K562 (cell line): ENCODE data around the gene COQ5. TPM values are rescaled to one million over a fixed set of nuclear protein-coding genes. Genes with fewer than 3 reads are reported as not detected.

Source experiments
- ATAC-seq: fragments of 200-7000 bp; cut with Tn5 transposase; 3 replicates; pipeline ENCODE4 v1.9.1; 2020; ENCODE audit warnings: moderate library complexity
- BruUV-seq: library from RNA; stranded (reverse); fragments of 400-500 nt; replicated peaks from 2 replicates; lab custom pipeline; 2021; lab: Mats Ljungman, UMichigan
- CTCF ChIA-PET: fragments of 300-600 bp; formaldehyde crosslinking; extraction: SDS; loops from one replicate; lab custom pipeline; 2021; ENCODE audit warnings: low intra/inter-chr PET ratio; lab: Yijun Ruan, JAX
- POLR2A ChIA-PET: fragments of 300-600, 350-650 bp; sonication (Branson Sonifier 250); formaldehyde crosslinking; extraction: SDS; loops from one replicate; lab custom pipeline; 2021; ENCODE audit warnings: antibody characterized with exemption, inconsistent platforms; lab: Yijun Ruan, JAX
- DNase-seq, 4 experiments: peaks; one replicate each; pipeline versions ENCODE4 v3.0.0 to v3.0.0-alpha.2; 2011 to 2018; ENCODE audit warnings: low spot score in 3 of 4, mixed read lengths in 3 of 4; ENCODE audit errors: extremely low read depth in 1 of 4
- FAIRE-seq: peaks from 2 replicates; lab custom pipeline; 2011; peaks lifted over from hg19 to GRCh38; lab: Jason Lieb, UNC
- H2AFZ ChIP-seq: 2 replicates; pipeline ENCODE4 v1.6.0; 2011; ENCODE audit warnings: low read depth, low read length, control low read depth, inconsistent platforms
- H3K27ac ChIP-seq: fragments of 200-600 bp; 3 replicates; pipeline ENCODE4 v1.8.0; 2011; ENCODE audit warnings: low read depth, mild to moderate bottlenecking, control low read depth, inconsistent platforms, low read length, moderate library complexity, mixed read lengths; ENCODE audit errors: extremely low read depth
- H3K27me3 ChIP-seq, 2 experiments: fragments of 300-600 bp in 1 of 2; 2 replicates in 1 of 2; 3 replicates in 1 of 2; pipeline versions ENCODE4 v1.6.0 to v1.8.0; 2011; ENCODE audit warnings: inconsistent platforms in 2 of 2, low read length in 2 of 2, mild to moderate bottlenecking in 1 of 2, mixed read lengths in 1 of 2, moderate library complexity in 1 of 2; ENCODE audit not compliant: control insufficient read depth in 2 of 2, insufficient read depth in 2 of 2
- H3K36me3 ChIP-seq: fragments of 300-600 bp; 3 replicates; pipeline ENCODE4 v1.8.0; 2011; ENCODE audit warnings: mild to moderate bottlenecking, low read length, inconsistent platforms; ENCODE audit not compliant: control insufficient read depth, insufficient read depth
- H3K4me1 ChIP-seq, 2 experiments: fragments of 200-600 bp in 1 of 2; replicated peaks in 1 of 2; 2 replicates in 1 of 2; 3 replicates in 1 of 2; pipeline versions ENCODE4 v1.5.1 to v1.8.0; 2011; ENCODE audit warnings: inconsistent platforms in 2 of 2, low read length in 2 of 2, mild to moderate bottlenecking in 1 of 2, mixed read lengths in 1 of 2, moderate library complexity in 1 of 2; ENCODE audit not compliant: control insufficient read depth in 2 of 2, insufficient read depth in 2 of 2
- H3K4me2 ChIP-seq: 2 replicates; pipeline ENCODE4 v1.6.1; 2011; ENCODE audit warnings: low read length, control low read depth, inconsistent platforms, mixed read lengths; ENCODE audit not compliant: insufficient read depth
- H3K4me3 ChIP-seq: fragments of 200-600 bp; sonication (generic), shearing (Covaris generic); 2 replicates; pipeline ENCODE4 v1.5.1; 2016; ENCODE audit warnings: control low read depth, inconsistent platforms
- H3K79me2 ChIP-seq: fragments of 200-600 bp; 3 replicates; pipeline ENCODE4 v1.8.0; 2011; ENCODE audit warnings: low read length, inconsistent platforms; ENCODE audit not compliant: control insufficient read depth, insufficient read depth
- H3K9ac ChIP-seq, 2 experiments: 2 replicates each; pipeline versions ENCODE4 v1.6.0 to v1.6.1; 2011; ENCODE audit warnings: low read depth in 2 of 2, low read length in 2 of 2, control low read depth in 1 of 2, inconsistent platforms in 1 of 2, mild to moderate bottlenecking in 1 of 2, mixed read lengths in 1 of 2; ENCODE audit not compliant: insufficient read depth in 1 of 2
- H3K9me1 ChIP-seq: one replicate; pipeline ENCODE4 v1.6.0; 2011; ENCODE audit warnings: inconsistent platforms, mild to moderate bottlenecking, low read length, moderate library complexity; ENCODE audit not compliant: control insufficient read depth, insufficient read depth
- H3K9me3 ChIP-seq: replicated peaks from 2 replicates; pipeline ENCODE4 v1.5.1; 2011; ENCODE audit warnings: low read depth, low read length, inconsistent platforms; ENCODE audit not compliant: control insufficient read depth, insufficient read depth
- H4K20me1 ChIP-seq: replicated peaks from 2 replicates; pipeline ENCODE4 v1.6.1; 2011; ENCODE audit warnings: low read length, inconsistent platforms, mixed read lengths; ENCODE audit not compliant: control insufficient read depth, insufficient read depth
- CBFB ChIP-seq: sonication (generic); formaldehyde crosslinking; IDR thresholded peaks from 2 replicates; pipeline ENCODE4 v1.4.0; 2020; ENCODE audit warnings: mild to moderate bottlenecking, missing genetic modification reagents
- GABPA ChIP-seq: fragments of 200-800 bp; sonication (Bioruptor generic); conservative IDR thresholded peaks from 2 replicates; pipeline ENCODE4 v1.6.1; 2016; ENCODE audit warnings: low read depth, missing genetic modification characterization, missing compliant biosample characterization
- JUN ChIP-seq, 2 experiments: sonication (generic) in 1 of 2; formaldehyde crosslinking in 1 of 2; IDR thresholded peaks; 2 replicates each; pipeline versions ENCODE4 v1.6.1 to v1.8.0; 2012 to 2022; ENCODE audit warnings: borderline replicate concordance in 2 of 2, mild to moderate bottlenecking in 2 of 2, improper control_type of control experiment in 1 of 2, low read depth in 1 of 2, low read length in 1 of 2, missing genetic modification reagents in 1 of 2
- NFIC ChIP-seq: fragments of 450-650 bp; IDR thresholded peaks from 2 replicates; pipeline ENCODE4 v1.6.1; 2017; ENCODE audit warnings: mild to moderate bottlenecking, inconsistent platforms
- TAF9B ChIP-seq: fragments of 450-650 bp; IDR thresholded peaks from 2 replicates; pipeline ENCODE4 v1.6.1; 2018; ENCODE audit warnings: mild to moderate bottlenecking; ENCODE audit not compliant: partially characterized antibody
- WGBS: fragments of 100-300 bp; shearing (Covaris generic); methylation state at CpG from one replicate; pipeline ENCODE4 v1.1.6; 2016; ENCODE audit warnings: low coverage, mixed read lengths; ENCODE audit not compliant: insufficient coverage; ENCODE audit errors: missing lambda C conversion rate; 5-methylcytosine and 5-hydroxymethylcytosine counted together
- in situ Hi-C: fragments of 300-500 bp; cut with MboI; formaldehyde crosslinking; loops from 4 replicates; pipeline ENCODE4 v1.15.0; 2018; ENCODE audit warnings: inconsistent platforms, mixed read lengths
- intact Hi-C: fragments of 100-400 bp; cut with micrococcal nuclease; formaldehyde crosslinking; loops from 2 replicates; pipeline ENCODE4 v1.14.2; 2022
- polyA plus RNA-seq, 8 experiments: library from polyadenylated mRNA; depleted of rRNA in 4 of 8; stranded (reverse) in 5 of 8; unstranded in 3 of 8; fragments of >200 nt; fragmentation: Nextera tagmentation in 2 of 8; fragmentation: Illumina TruSeq in 1 of 8; extraction: Ambion mirVana in 2 of 8; extraction: Trizol in 1 of 8; gene quantifications; 2 replicates each; pipeline versions ENCODE4 v1.2.1 to v1.2.3, GENCODE V29; 2011 to 2014; ENCODE audit warnings: inconsistent platforms in 1 of 8, missing spikeins in 1 of 8
- total RNA-seq, 7 experiments: library from RNA; depleted of rRNA in 6 of 7; stranded (reverse); fragments of >200 nt in 6 of 7; fragmentation: Illumina TruSeq in 2 of 7; extraction: Trizol in 2 of 7; gene quantifications; 2 replicates each; pipeline versions ENCODE4 v1.2.1 to v1.2.3, GENCODE V29; 2011 to 2021; ENCODE audit warnings: low replicate concordance in 1 of 7
- TF ChIP-seq, protein P1 (sequence below): fragments of 200-800 bp; sonication (Bioruptor generic); IDR thresholded peaks from 2 replicates; pipeline ENCODE4 v1.6.1; 2017; ENCODE audit warnings: missing genetic modification characterization, missing compliant biosample characterization
- TF ChIP-seq, protein P2 (sequence below): IDR thresholded peaks from 2 replicates; pipeline ENCODE4 v1.6.1; 2012; ENCODE audit warnings: low read depth, low read length, improper control_type of control experiment, borderline replicate concordance
- TF ChIP-seq, protein P3 (sequence below): fragments of 450-650 bp; IDR thresholded peaks from 2 replicates; pipeline ENCODE4 v1.6.1; 2016
- TF ChIP-seq, protein P4 (sequence below), 2 experiments: fragments of 450-650 bp in 1 of 2; sonication (generic) in 1 of 2; formaldehyde crosslinking in 1 of 2; IDR thresholded peaks in 1 of 2; conservative IDR thresholded peaks in 1 of 2; 2 replicates each; pipeline versions ENCODE4 v1.6.1 to v1.8.1; 2016 to 2023; ENCODE audit warnings: mild to moderate bottlenecking in 2 of 2, moderate library complexity in 2 of 2, inconsistent platforms in 1 of 2, missing genetic modification reagents in 1 of 2
- TF ChIP-seq, protein P5 (sequence below), 2 experiments: fragments of 450-650 bp in 1 of 2; IDR thresholded peaks; 2 replicates each; pipeline ENCODE4 v1.6.1; 2011 to 2017; ENCODE audit warnings: low read depth in 2 of 2, antibody characterized with exemption in 1 of 2, borderline replicate concordance in 1 of 2, low read length in 1 of 2, mild to moderate bottlenecking in 1 of 2, mixed read lengths in 1 of 2; ENCODE audit not compliant: control insufficient read depth in 1 of 2

The COQ5 gene
- total and polyA plus RNA-seq, 9 of the 15 experiments (the other 6 are each of a cell fraction or from before 2014, with no cell fraction given): 19.2 to 59.7 (median 30.4) TPM

- TF ChIP-seq GABPA: no peak
- no peak for TF ChIP-seq CBFB (CRISPR knock-in tag)
- TF ChIP-seq TAF9B: no peak
- TF ChIP-seq, protein P1, sequence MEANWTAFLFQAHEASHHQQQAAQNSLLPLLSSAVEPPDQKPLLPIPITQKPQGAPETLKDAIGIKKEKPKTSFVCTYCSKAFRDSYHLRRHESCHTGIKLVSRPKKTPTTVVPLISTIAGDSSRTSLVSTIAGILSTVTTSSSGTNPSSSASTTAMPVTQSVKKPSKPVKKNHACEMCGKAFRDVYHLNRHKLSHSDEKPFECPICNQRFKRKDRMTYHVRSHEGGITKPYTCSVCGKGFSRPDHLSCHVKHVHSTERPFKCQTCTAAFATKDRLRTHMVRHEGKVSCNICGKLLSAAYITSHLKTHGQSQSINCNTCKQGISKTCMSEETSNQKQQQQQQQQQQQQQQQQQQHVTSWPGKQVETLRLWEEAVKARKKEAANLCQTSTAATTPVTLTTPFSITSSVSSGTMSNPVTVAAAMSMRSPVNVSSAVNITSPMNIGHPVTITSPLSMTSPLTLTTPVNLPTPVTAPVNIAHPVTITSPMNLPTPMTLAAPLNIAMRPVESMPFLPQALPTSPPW (CRISPR knock-in tag): no peak
- TF ChIP-seq, protein P2, sequence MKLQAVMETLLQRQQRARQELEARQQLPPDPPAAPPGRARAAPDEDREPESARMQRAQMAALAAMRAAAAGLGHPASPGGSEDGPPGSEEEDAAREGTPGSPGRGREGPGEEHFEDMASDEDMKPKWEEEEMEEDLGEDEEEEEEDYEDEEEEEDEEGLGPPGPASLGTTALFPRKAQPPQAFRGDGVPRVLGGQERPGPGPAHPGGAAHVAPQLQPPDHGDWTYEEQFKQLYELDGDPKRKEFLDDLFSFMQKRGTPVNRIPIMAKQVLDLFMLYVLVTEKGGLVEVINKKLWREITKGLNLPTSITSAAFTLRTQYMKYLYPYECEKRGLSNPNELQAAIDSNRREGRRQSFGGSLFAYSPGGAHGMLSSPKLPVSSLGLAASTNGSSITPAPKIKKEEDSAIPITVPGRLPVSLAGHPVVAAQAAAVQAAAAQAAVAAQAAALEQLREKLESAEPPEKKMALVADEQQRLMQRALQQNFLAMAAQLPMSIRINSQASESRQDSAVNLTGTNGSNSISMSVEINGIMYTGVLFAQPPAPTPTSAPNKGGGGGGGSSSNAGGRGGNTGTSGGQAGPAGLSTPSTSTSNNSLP: no peak
- TF ChIP-seq NFIC: no peak
Observed at GRCh38 chr12:120514002-120514401, 15.0 kb downstream of the COQ5 start (continued).

- Histone ChIP-seq H3K9me3 (no peaks in the 10 kb centered on the region), H3K79me2 (no peaks in the 10 kb centered on the region), H4K20me1 (no peaks in the 10 kb centered on the region), H3K27ac (no peak overlapping the region), H3K36me3 (peaks cover 30% of the 10 kb centered on the region; the same call in 2 of the 3 replicates), H3K9me1 (no peaks in the 10 kb centered on the region), H3K9ac (no peak overlapping the region), H3K4me2 (no peak overlapping the region), H3K27me3 (no peaks in the 10 kb centered on the region), H2AFZ (no peak overlapping the region), H3K4me1 (no peaks in the 10 kb centered on the region), H3K4me3 (no peak overlapping the region)
- POLR2A ChIA-PET: interaction anchor here (2.5 to 2.9 kb wide), 2 partner anchors 10 to 13 kb away, joined by 7 to 21 read pairs; partner anchors contain the start of gene DYNLL1
- in situ Hi-C loops (no loop called here), intact Hi-C loops (no loop called here)
- no peak for ATAC-seq
- no peak for FAIRE-seq
- CTCF ChIA-PET: no interaction called here
- DNase-seq: no peak
- WGBS: 89% methylated on average over 6 of the region's 8 CpGs
- BruUV-seq: no TSS peak
- TF ChIP-seq, protein P3, sequence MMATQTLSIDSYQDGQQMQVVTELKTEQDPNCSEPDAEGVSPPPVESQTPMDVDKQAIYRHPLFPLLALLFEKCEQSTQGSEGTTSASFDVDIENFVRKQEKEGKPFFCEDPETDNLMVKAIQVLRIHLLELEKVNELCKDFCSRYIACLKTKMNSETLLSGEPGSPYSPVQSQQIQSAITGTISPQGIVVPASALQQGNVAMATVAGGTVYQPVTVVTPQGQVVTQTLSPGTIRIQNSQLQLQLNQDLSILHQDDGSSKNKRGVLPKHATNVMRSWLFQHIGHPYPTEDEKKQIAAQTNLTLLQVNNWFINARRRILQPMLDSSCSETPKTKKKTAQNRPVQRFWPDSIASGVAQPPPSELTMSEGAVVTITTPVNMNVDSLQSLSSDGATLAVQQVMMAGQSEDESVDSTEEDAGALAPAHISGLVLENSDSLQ: no peak
- TF ChIP-seq, protein P4, sequence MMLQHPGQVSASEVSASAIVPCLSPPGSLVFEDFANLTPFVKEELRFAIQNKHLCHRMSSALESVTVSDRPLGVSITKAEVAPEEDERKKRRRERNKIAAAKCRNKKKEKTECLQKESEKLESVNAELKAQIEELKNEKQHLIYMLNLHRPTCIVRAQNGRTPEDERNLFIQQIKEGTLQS (IDR thresholded peaks at IDR 0.05): no peak
- TF ChIP-seq, protein P4 (CRISPR knock-in tag; conservative IDR thresholded peaks at IDR 0.05): no peak
- TF ChIP-seq, protein P5, sequence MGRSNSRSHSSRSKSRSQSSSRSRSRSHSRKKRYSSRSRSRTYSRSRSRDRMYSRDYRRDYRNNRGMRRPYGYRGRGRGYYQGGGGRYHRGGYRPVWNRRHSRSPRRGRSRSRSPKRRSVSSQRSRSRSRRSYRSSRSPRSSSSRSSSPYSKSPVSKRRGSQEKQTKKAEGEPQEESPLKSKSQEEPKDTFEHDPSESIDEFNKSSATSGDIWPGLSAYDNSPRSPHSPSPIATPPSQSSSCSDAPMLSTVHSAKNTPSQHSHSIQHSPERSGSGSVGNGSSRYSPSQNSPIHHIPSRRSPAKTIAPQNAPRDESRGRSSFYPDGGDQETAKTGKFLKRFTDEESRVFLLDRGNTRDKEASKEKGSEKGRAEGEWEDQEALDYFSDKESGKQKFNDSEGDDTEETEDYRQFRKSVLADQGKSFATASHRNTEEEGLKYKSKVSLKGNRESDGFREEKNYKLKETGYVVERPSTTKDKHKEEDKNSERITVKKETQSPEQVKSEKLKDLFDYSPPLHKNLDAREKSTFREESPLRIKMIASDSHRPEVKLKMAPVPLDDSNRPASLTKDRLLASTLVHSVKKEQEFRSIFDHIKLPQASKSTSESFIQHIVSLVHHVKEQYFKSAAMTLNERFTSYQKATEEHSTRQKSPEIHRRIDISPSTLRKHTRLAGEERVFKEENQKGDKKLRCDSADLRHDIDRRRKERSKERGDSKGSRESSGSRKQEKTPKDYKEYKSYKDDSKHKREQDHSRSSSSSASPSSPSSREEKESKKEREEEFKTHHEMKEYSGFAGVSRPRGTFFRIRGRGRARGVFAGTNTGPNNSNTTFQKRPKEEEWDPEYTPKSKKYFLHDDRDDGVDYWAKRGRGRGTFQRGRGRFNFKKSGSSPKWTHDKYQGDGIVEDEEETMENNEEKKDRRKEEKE (IDR thresholded peaks at IDR 0.05; ENCODE audit: borderline replicate concordance in 1 of 2, control insufficient read depth in 1 of 2, low read depth in 2 of 2, low read length in 1 of 2): no peak
- TF ChIP-seq JUN (IDR thresholded peaks at IDR 0.05; ENCODE audit: borderline replicate concordance, low read depth, low read length) (no peak), JUN (CRISPR knock-in tag; IDR thresholded peaks at IDR 0.05; ENCODE audit: borderline replicate concordance) (no peak)
Observed at GRCh38 chr12:120508537-120508936, 20.4 kb downstream of the COQ5 start.
